PFSK-1 (cell line): ENCODE results near the gene PLSCR2.

Source experiments
- FOXP2 ChIP-seq: optimal IDR thresholded peaks from 2 replicates; pipeline ENCODE3; 2011; ENCODE audit warnings: borderline replicate concordance, control low read depth, inconsistent platforms; ENCODE audit not compliant: insufficient read depth; ENCODE audit errors: extremely low read length, extremely low read depth
- POLR2AphosphoS5 ChIP-seq: IDR thresholded peaks from 2 replicates; pipeline ENCODE4 v1.6.1; 2012; ENCODE audit warnings: low read depth, mild to moderate bottlenecking, control low read depth, low read length, moderate library complexity
- SIN3A ChIP-seq: IDR thresholded peaks from 2 replicates; pipeline ENCODE4 v1.6.1; 2012; ENCODE audit warnings: mild to moderate bottlenecking, low read length, moderate library complexity, borderline replicate concordance; ENCODE audit not compliant: insufficient read depth
- TAF1 ChIP-seq: IDR thresholded peaks from 2 replicates; pipeline ENCODE4 v1.6.1; 2012; ENCODE audit warnings: low read length, control low read depth, borderline replicate concordance; ENCODE audit not compliant: insufficient read depth
- TF ChIP-seq, protein P1 (sequence below), 2 experiments: IDR thresholded peaks; 2 replicates each; pipeline versions ENCODE4 v1.6.1 to v1.8.0; 2011 to 2012; ENCODE audit warnings: low read depth in 2 of 2, low read length in 2 of 2, control low read depth in 1 of 2, inconsistent platforms in 1 of 2, mild to moderate bottlenecking in 1 of 2, moderate library complexity in 1 of 2; ENCODE audit not compliant: insufficient read depth in 1 of 2

Gene PLSCR2

DNA sequence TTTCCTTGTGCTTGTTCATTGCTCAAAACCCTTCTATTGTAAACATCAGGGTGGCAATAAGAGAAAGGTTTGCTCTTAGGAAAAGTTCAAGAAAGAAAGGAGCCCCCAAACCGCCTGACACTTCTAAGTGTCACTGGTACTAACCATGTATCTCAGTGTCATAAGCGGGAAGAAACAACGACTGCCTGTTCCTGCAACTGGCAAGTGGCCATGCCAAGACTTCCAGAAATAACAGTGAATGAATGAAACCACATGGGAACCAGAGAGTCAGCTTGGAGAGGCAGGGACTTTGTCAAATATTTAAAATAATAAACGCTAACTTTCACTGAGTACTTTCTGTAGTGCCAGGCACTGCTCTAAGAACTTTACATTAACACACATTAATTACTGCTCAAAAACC lies 1.1 kb downstream of the PLSCR2 start:
- TF ChIP-seq TAF1 = no peak

DNA sequence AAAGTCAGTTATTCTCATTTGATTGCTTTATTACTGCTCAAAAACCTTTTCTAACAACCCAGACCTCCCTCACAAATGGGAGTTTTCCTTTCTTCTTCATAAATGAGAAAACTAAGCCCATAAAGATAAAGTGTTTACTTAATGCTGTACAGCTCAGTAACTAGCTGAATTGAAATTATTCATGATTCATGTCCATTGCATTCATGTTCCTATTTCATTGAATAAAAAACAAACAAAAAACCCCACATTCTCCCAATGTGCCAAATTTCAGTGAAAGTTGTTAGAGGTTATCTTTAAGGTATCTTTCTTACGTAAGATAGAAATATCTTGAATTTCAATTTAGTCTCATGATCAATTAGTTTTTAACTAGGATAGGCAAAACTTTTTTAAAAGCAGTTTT lies 2.8 kb downstream of the PLSCR2 start:
- TF ChIP-seq SIN3A = no peak
- TF ChIP-seq FOXP2 = no peak
- TF ChIP-seq, protein P1, sequence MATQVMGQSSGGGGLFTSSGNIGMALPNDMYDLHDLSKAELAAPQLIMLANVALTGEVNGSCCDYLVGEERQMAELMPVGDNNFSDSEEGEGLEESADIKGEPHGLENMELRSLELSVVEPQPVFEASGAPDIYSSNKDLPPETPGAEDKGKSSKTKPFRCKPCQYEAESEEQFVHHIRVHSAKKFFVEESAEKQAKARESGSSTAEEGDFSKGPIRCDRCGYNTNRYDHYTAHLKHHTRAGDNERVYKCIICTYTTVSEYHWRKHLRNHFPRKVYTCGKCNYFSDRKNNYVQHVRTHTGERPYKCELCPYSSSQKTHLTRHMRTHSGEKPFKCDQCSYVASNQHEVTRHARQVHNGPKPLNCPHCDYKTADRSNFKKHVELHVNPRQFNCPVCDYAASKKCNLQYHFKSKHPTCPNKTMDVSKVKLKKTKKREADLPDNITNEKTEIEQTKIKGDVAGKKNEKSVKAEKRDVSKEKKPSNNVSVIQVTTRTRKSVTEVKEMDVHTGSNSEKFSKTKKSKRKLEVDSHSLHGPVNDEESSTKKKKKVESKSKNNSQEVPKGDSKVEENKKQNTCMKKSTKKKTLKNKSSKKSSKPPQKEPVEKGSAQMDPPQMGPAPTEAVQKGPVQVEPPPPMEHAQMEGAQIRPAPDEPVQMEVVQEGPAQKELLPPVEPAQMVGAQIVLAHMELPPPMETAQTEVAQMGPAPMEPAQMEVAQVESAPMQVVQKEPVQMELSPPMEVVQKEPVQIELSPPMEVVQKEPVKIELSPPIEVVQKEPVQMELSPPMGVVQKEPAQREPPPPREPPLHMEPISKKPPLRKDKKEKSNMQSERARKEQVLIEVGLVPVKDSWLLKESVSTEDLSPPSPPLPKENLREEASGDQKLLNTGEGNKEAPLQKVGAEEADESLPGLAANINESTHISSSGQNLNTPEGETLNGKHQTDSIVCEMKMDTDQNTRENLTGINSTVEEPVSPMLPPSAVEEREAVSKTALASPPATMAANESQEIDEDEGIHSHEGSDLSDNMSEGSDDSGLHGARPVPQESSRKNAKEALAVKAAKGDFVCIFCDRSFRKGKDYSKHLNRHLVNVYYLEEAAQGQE (IDR thresholded peaks at IDR 0.05; ENCODE audit: insufficient read depth in 1 of 2, low read depth in 2 of 2, low read length in 2 of 2) = no peak
- TF ChIP-seq POLR2AphosphoS5 = no peak
- TF ChIP-seq TAF1 = no peak

- no peak for TF ChIP-seq POLR2AphosphoS5
- TF ChIP-seq, protein P1 (IDR thresholded peaks at IDR 0.05; ENCODE audit: insufficient read depth in 1 of 2, low read depth in 2 of 2, low read length in 2 of 2) = no peak
- no peak for TF ChIP-seq FOXP2
- no peak for TF ChIP-seq SIN3A
- no peak for TF ChIP-seq TAF1
Observed at GRCh38 chr3:146465693-146466465, 3.5 kb downstream of the PLSCR2 start.

DNA sequence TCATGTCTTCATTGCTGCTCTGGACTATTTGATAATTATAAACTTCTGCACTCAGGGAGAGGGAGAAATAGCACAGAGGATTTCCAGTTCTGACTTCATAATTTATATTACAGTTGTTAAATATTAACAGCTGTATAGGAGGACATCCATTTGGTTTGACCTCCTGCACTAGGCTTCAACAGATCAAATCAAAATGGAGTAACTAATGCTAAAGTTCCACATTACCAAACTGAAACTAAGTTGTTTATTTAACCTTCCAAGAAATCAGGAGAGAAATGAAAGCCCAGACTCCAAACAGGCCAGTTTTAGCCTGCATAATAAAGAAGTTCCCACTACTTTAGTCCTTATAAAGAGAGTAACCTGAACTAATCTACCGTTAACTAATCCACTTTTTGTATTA lies 4.6 kb downstream of the PLSCR2 start:
- no peak for TF ChIP-seq TAF1
- TF ChIP-seq, protein P1 (IDR thresholded peaks at IDR 0.05; ENCODE audit: insufficient read depth in 1 of 2, low read depth in 2 of 2, low read length in 2 of 2) = no peak
- no peak for TF ChIP-seq POLR2AphosphoS5
- no peak for TF ChIP-seq FOXP2
- TF ChIP-seq SIN3A = no peak

DNA sequence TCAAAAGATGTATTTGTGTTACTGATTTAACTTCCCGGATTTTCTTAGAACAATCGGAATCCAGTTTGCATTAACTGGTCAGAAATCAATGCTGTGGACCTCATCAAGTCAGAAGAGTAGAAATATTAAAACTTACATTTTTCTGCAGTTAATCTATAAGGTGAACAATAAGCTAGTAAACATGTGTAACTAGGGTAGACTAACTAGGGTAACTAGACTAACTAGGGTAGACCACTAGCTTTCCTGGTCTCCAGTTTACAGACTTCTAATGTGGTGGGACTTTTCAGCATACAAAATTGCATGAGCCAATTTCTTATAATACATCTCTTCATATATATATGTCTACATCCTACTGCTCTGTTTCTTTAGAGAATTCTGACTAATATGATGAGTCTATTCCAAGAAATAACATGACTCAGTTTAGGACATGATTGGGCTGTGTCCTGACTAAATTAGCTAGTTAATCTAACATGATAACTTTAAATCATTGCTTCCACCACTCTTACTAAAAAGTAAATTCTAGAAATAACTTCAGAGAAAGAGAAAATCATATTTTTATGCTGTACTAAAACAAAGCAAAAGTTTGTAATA lies 5.3 kb downstream of the PLSCR2 start:
- TF ChIP-seq, protein P1 (IDR thresholded peaks at IDR 0.05; ENCODE audit: insufficient read depth in 1 of 2, low read depth in 2 of 2, low read length in 2 of 2) = no peak
- TF ChIP-seq SIN3A (no peak), FOXP2 (no peak), POLR2AphosphoS5 (no peak), TAF1 (no peak)
